K562 (cell line): ENCODE results near the gene CLVS2. TPM values are rescaled to one million over a fixed set of nuclear protein-coding genes. Genes with fewer than 3 reads are reported as not detected.

Experiments used
- ATAC-seq: fragments of 200-7000 bp; cut with Tn5 transposase; 3 replicates; pipeline ENCODE4 v1.9.1; 2020; ENCODE audit warnings: moderate library complexity
- BruUV-seq: library from RNA; stranded (reverse); fragments of 400-500 nt; replicated peaks from 2 replicates; lab custom pipeline; 2021; lab: Mats Ljungman, UMichigan
- CTCF ChIA-PET: fragments of 300-600 bp; formaldehyde crosslinking; extraction: SDS; loops from one replicate; lab custom pipeline; 2021; ENCODE audit warnings: low intra/inter-chr PET ratio; lab: Yijun Ruan, JAX
- POLR2A ChIA-PET: fragments of 300-600, 350-650 bp; sonication (Branson Sonifier 250); formaldehyde crosslinking; extraction: SDS; loops from one replicate; lab custom pipeline; 2021; ENCODE audit warnings: antibody characterized with exemption, inconsistent platforms; lab: Yijun Ruan, JAX
- DNase-seq, 4 experiments: peaks; one replicate each; pipeline versions ENCODE4 v3.0.0 to v3.0.0-alpha.2; 2011 to 2018; ENCODE audit warnings: low spot score in 3 of 4, mixed read lengths in 3 of 4; ENCODE audit errors: extremely low read depth in 1 of 4
- FAIRE-seq: peaks from 2 replicates; lab custom pipeline; 2011; peaks lifted over from hg19 to GRCh38; lab: Jason Lieb, UNC
- H2AFZ ChIP-seq: 2 replicates; pipeline ENCODE4 v1.6.0; 2011; ENCODE audit warnings: low read depth, low read length, control low read depth, inconsistent platforms
- H3K27ac ChIP-seq: fragments of 200-600 bp; 3 replicates; pipeline ENCODE4 v1.8.0; 2011; ENCODE audit warnings: low read depth, mild to moderate bottlenecking, control low read depth, inconsistent platforms, low read length, moderate library complexity, mixed read lengths; ENCODE audit errors: extremely low read depth
- H3K27me3 ChIP-seq, 2 experiments: fragments of 300-600 bp in 1 of 2; 2 replicates in 1 of 2; 3 replicates in 1 of 2; pipeline versions ENCODE4 v1.6.0 to v1.8.0; 2011; ENCODE audit warnings: inconsistent platforms in 2 of 2, low read length in 2 of 2, mild to moderate bottlenecking in 1 of 2, mixed read lengths in 1 of 2, moderate library complexity in 1 of 2; ENCODE audit not compliant: control insufficient read depth in 2 of 2, insufficient read depth in 2 of 2
- H3K36me3 ChIP-seq: fragments of 300-600 bp; 3 replicates; pipeline ENCODE4 v1.8.0; 2011; ENCODE audit warnings: mild to moderate bottlenecking, low read length, inconsistent platforms; ENCODE audit not compliant: control insufficient read depth, insufficient read depth
- H3K4me1 ChIP-seq, 2 experiments: fragments of 200-600 bp in 1 of 2; replicated peaks in 1 of 2; 2 replicates in 1 of 2; 3 replicates in 1 of 2; pipeline versions ENCODE4 v1.5.1 to v1.8.0; 2011; ENCODE audit warnings: inconsistent platforms in 2 of 2, low read length in 2 of 2, mild to moderate bottlenecking in 1 of 2, mixed read lengths in 1 of 2, moderate library complexity in 1 of 2; ENCODE audit not compliant: control insufficient read depth in 2 of 2, insufficient read depth in 2 of 2
- H3K4me2 ChIP-seq: 2 replicates; pipeline ENCODE4 v1.6.1; 2011; ENCODE audit warnings: low read length, control low read depth, inconsistent platforms, mixed read lengths; ENCODE audit not compliant: insufficient read depth
- H3K4me3 ChIP-seq: fragments of 200-600 bp; sonication (generic), shearing (Covaris generic); 2 replicates; pipeline ENCODE4 v1.5.1; 2016; ENCODE audit warnings: control low read depth, inconsistent platforms
- H3K79me2 ChIP-seq: fragments of 200-600 bp; 3 replicates; pipeline ENCODE4 v1.8.0; 2011; ENCODE audit warnings: low read length, inconsistent platforms; ENCODE audit not compliant: control insufficient read depth, insufficient read depth
- H3K9ac ChIP-seq, 2 experiments: 2 replicates each; pipeline versions ENCODE4 v1.6.0 to v1.6.1; 2011; ENCODE audit warnings: low read depth in 2 of 2, low read length in 2 of 2, control low read depth in 1 of 2, inconsistent platforms in 1 of 2, mild to moderate bottlenecking in 1 of 2, mixed read lengths in 1 of 2; ENCODE audit not compliant: insufficient read depth in 1 of 2
- H3K9me1 ChIP-seq: one replicate; pipeline ENCODE4 v1.6.0; 2011; ENCODE audit warnings: inconsistent platforms, mild to moderate bottlenecking, low read length, moderate library complexity; ENCODE audit not compliant: control insufficient read depth, insufficient read depth
- H3K9me3 ChIP-seq: replicated peaks from 2 replicates; pipeline ENCODE4 v1.5.1; 2011; ENCODE audit warnings: low read depth, low read length, inconsistent platforms; ENCODE audit not compliant: control insufficient read depth, insufficient read depth
- H4K20me1 ChIP-seq: replicated peaks from 2 replicates; pipeline ENCODE4 v1.6.1; 2011; ENCODE audit warnings: low read length, inconsistent platforms, mixed read lengths; ENCODE audit not compliant: control insufficient read depth, insufficient read depth
- EP300 ChIP-seq: IDR thresholded peaks from 2 replicates; pipeline ENCODE4 v1.6.1; 2012; ENCODE audit warnings: low read length, improper control_type of control experiment
- GABPA ChIP-seq: fragments of 200-800 bp; sonication (Bioruptor generic); conservative IDR thresholded peaks from 2 replicates; pipeline ENCODE4 v1.6.1; 2016; ENCODE audit warnings: low read depth, missing genetic modification characterization, missing compliant biosample characterization
- HNRNPL ChIP-seq: fragments of 200-400 bp; formaldehyde crosslinking; IDR thresholded peaks from 2 replicates; pipeline ENCODE4 v1.6.1; 2017; ENCODE audit warnings: low read depth, mild to moderate bottlenecking, low read length
- IFI16 ChIP-seq: fragments of 250-450 bp; sonication (Bioruptor Pico); IDR thresholded peaks from 2 replicates; pipeline ENCODE4 v2.1.2; 2022; ENCODE audit warnings: mild to moderate bottlenecking, inconsistent platforms
- TAF15 ChIP-seq: fragments of 200-400 bp; formaldehyde crosslinking; IDR thresholded peaks from 2 replicates; pipeline ENCODE4 v1.6.1; 2017; ENCODE audit warnings: mild to moderate bottlenecking, low read depth, low read length, moderate library complexity
- ZNF583 ChIP-seq: fragments of 250-450 bp; sonication (Bioruptor Pico); IDR thresholded peaks from 2 replicates; pipeline ENCODE4 v1.4.0; 2020
- WGBS: fragments of 100-300 bp; shearing (Covaris generic); methylation state at CpG from one replicate; pipeline ENCODE4 v1.1.6; 2016; ENCODE audit warnings: low coverage, mixed read lengths; ENCODE audit not compliant: insufficient coverage; ENCODE audit errors: missing lambda C conversion rate; 5-methylcytosine and 5-hydroxymethylcytosine counted together
- in situ Hi-C: fragments of 300-500 bp; cut with MboI; formaldehyde crosslinking; loops from 4 replicates; pipeline ENCODE4 v1.15.0; 2018; ENCODE audit warnings: inconsistent platforms, mixed read lengths
- intact Hi-C: fragments of 100-400 bp; cut with micrococcal nuclease; formaldehyde crosslinking; loops from 2 replicates; pipeline ENCODE4 v1.14.2; 2022
- polyA plus RNA-seq, 8 experiments: library from polyadenylated mRNA; depleted of rRNA in 4 of 8; stranded (reverse) in 5 of 8; unstranded in 3 of 8; fragments of >200 nt; fragmentation: Nextera tagmentation in 2 of 8; fragmentation: Illumina TruSeq in 1 of 8; extraction: Ambion mirVana in 2 of 8; extraction: Trizol in 1 of 8; gene quantifications; 2 replicates each; pipeline versions ENCODE4 v1.2.1 to v1.2.3, GENCODE V29; 2011 to 2014; ENCODE audit warnings: inconsistent platforms in 1 of 8, missing spikeins in 1 of 8
- total RNA-seq, 7 experiments: library from RNA; depleted of rRNA in 6 of 7; stranded (reverse); fragments of >200 nt in 6 of 7; fragmentation: Illumina TruSeq in 2 of 7; extraction: Trizol in 2 of 7; gene quantifications; 2 replicates each; pipeline versions ENCODE4 v1.2.1 to v1.2.3, GENCODE V29; 2011 to 2021; ENCODE audit warnings: low replicate concordance in 1 of 7
- TF ChIP-seq, protein P1 (sequence below): fragments of 250-450 bp; sonication (Bioruptor Pico); IDR thresholded peaks from 2 replicates; pipeline ENCODE4 v1.9.0; 2021; ENCODE audit warnings: mild to moderate bottlenecking, inconsistent platforms
- TF ChIP-seq, protein P2 (sequence below): fragments of 450-650 bp; IDR thresholded peaks from 2 replicates; pipeline ENCODE4 v1.6.1; 2014; ENCODE audit warnings: low read depth, mild to moderate bottlenecking, moderate library complexity, borderline replicate concordance
- TF ChIP-seq, protein P3 (sequence below): sonication (generic); formaldehyde crosslinking; IDR thresholded peaks from 2 replicates; pipeline ENCODE4 v1.8.1; 2023; ENCODE audit warnings: mild to moderate bottlenecking, missing genetic modification reagents

The CLVS2 gene
- total and polyA plus RNA-seq, 9 of the 15 experiments (the other 6 are each of a cell fraction or from before 2014, with no cell fraction given): 0.01 to 0.36 (median 0.03) TPM; not detected in 3

DNA sequence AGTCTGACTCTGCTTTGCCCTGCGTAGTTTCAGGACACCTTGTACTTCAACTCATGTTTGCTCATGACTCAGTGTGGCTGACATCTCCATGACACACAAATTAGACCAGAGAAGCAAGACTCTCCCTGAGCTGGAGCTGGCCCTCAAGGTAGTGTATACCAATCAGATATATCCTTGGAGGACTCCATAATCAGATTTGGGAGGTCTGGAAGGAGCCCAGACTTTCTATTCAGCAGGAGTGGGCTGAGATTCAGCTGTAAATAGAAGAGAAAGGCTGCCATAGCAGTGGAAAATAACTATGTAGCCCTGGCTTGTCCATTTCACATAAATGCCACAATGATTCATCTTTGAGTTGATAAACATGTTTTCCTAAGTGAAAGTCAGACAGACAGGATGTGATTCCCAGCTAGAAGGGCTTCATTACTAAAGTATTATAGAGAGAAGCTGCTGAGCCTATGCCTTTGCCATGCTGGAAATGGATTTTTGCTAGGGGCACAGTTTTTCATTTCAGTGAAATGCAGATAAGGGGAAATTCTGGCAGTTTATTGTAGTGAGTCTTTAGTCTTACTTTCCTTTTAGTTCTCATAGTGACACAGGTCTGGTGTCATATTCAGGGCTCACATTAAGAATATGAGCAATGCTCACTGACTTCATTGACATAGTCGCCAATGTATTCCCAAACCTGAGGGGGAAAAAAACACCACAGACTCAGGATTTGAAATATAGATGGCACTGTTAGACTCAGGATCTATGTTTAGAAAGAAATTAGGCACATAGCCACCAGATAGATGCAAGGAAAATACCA lies 95.3 kb downstream of the CLVS2 start:
- Histone ChIP-seq H3K79me2 (no peaks in the 10 kb centered on the region), H3K4me2 (no peak overlapping the region), H3K27me3 (no peaks in the 10 kb centered on the region), H2AFZ (no peak overlapping the region), H4K20me1 (no peaks in the 10 kb centered on the region), H3K4me3 (no peak overlapping the region), H3K4me1 (no peaks in the 10 kb centered on the region), H3K36me3 (no peaks in the 10 kb centered on the region), H3K27ac (no peak overlapping the region), H3K9me3 (no peaks in the 10 kb centered on the region), H3K9me1 (no peaks in the 10 kb centered on the region), H3K9ac (no peak overlapping the region)
- 0% methylated on average over 2 of the region's 2 CpGs for WGBS
- ChIA-PET POLR2A (interaction anchor here (0.6 kb wide), 1 partner anchor 15 kb away, joined by 3 read pairs; no protein-coding TSS in a partner anchor), CTCF (no interaction called here)
- no TSS peak for BruUV-seq
- in situ Hi-C loops: no loop called here
- intact Hi-C loops: no loop called here
- ATAC-seq (no peak), FAIRE-seq (no peak), DNase-seq (no peak)
- TF ChIP-seq, protein P1, sequence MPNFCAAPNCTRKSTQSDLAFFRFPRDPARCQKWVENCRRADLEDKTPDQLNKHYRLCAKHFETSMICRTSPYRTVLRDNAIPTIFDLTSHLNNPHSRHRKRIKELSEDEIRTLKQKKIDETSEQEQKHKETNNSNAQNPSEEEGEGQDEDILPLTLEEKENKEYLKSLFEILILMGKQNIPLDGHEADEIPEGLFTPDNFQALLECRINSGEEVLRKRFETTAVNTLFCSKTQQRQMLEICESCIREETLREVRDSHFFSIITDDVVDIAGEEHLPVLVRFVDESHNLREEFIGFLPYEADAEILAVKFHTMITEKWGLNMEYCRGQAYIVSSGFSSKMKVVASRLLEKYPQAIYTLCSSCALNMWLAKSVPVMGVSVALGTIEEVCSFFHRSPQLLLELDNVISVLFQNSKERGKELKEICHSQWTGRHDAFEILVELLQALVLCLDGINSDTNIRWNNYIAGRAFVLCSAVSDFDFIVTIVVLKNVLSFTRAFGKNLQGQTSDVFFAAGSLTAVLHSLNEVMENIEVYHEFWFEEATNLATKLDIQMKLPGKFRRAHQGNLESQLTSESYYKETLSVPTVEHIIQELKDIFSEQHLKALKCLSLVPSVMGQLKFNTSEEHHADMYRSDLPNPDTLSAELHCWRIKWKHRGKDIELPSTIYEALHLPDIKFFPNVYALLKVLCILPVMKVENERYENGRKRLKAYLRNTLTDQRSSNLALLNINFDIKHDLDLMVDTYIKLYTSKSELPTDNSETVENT (CRISPR knock-in tag): no peak
- TF ChIP-seq HNRNPL (no peak), GABPA (no peak), EP300 (no peak), IFI16 (no peak), ZNF583 (CRISPR knock-in tag) (no peak), TAF15 (no peak)
- TF ChIP-seq, protein P2, sequence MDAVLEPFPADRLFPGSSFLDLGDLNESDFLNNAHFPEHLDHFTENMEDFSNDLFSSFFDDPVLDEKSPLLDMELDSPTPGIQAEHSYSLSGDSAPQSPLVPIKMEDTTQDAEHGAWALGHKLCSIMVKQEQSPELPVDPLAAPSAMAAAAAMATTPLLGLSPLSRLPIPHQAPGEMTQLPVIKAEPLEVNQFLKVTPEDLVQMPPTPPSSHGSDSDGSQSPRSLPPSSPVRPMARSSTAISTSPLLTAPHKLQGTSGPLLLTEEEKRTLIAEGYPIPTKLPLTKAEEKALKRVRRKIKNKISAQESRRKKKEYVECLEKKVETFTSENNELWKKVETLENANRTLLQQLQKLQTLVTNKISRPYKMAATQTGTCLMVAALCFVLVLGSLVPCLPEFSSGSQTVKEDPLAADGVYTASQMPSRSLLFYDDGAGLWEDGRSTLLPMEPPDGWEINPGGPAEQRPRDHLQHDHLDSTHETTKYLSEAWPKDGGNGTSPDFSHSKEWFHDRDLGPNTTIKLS: no peak
- TF ChIP-seq, protein P3, sequence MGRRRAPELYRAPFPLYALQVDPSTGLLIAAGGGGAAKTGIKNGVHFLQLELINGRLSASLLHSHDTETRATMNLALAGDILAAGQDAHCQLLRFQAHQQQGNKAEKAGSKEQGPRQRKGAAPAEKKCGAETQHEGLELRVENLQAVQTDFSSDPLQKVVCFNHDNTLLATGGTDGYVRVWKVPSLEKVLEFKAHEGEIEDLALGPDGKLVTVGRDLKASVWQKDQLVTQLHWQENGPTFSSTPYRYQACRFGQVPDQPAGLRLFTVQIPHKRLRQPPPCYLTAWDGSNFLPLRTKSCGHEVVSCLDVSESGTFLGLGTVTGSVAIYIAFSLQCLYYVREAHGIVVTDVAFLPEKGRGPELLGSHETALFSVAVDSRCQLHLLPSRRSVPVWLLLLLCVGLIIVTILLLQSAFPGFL (CRISPR knock-in tag): no peak
